PFSK-1 (cell line): ENCODE results near the gene LMTK3.

Experiments used
- FOXP2 ChIP-seq: optimal IDR thresholded peaks from 2 replicates; pipeline ENCODE3; 2011; ENCODE audit warnings: borderline replicate concordance, control low read depth, inconsistent platforms; ENCODE audit not compliant: insufficient read depth; ENCODE audit errors: extremely low read length, extremely low read depth
- POLR2AphosphoS5 ChIP-seq: IDR thresholded peaks from 2 replicates; pipeline ENCODE4 v1.6.1; 2012; ENCODE audit warnings: low read depth, mild to moderate bottlenecking, control low read depth, low read length, moderate library complexity
- REST ChIP-seq, 2 experiments: IDR thresholded peaks; 2 replicates each; pipeline versions ENCODE4 v1.6.1 to v1.8.0; 2011 to 2012; ENCODE audit warnings: low read depth in 2 of 2, low read length in 2 of 2, control low read depth in 1 of 2, inconsistent platforms in 1 of 2, mild to moderate bottlenecking in 1 of 2, moderate library complexity in 1 of 2; ENCODE audit not compliant: insufficient read depth in 1 of 2
- SIN3A ChIP-seq: IDR thresholded peaks from 2 replicates; pipeline ENCODE4 v1.6.1; 2012; ENCODE audit warnings: mild to moderate bottlenecking, low read length, moderate library complexity, borderline replicate concordance; ENCODE audit not compliant: insufficient read depth
- TAF1 ChIP-seq: IDR thresholded peaks from 2 replicates; pipeline ENCODE4 v1.6.1; 2012; ENCODE audit warnings: low read length, control low read depth, borderline replicate concordance; ENCODE audit not compliant: insufficient read depth

The LMTK3 gene

GRCh38 chr19:48477698-48478338 lies 33.8 kb downstream of the LMTK3 start:
- no peak for TF ChIP-seq FOXP2
- no peak for TF ChIP-seq REST (IDR thresholded peaks at IDR 0.05; ENCODE audit: insufficient read depth in 1 of 2, low read depth in 2 of 2, low read length in 2 of 2)
- TF ChIP-seq SIN3A: no peak
- no peak for TF ChIP-seq TAF1
- TF ChIP-seq POLR2AphosphoS5: no peak

GRCh38 chr19:48477067-48477685 lies 34.5 kb downstream of the LMTK3 start:
- TF ChIP-seq REST (IDR thresholded peaks at IDR 0.05; ENCODE audit: insufficient read depth in 1 of 2, low read depth in 2 of 2, low read length in 2 of 2): no peak
- 0 out of 2 replicates have a peak, but pooled peaks have one; percentile 21 for TF ChIP-seq POLR2AphosphoS5

GRCh38 chr19:48476176-48476575 lies 35.5 kb downstream of the LMTK3 start:
- TF ChIP-seq FOXP2: no peak
- TF ChIP-seq REST (IDR thresholded peaks at IDR 0.05; ENCODE audit: insufficient read depth in 1 of 2, low read depth in 2 of 2, low read length in 2 of 2): no peak
- TF ChIP-seq SIN3A: no peak
- no peak for TF ChIP-seq TAF1
- TF ChIP-seq POLR2AphosphoS5: no peak

- TF ChIP-seq POLR2AphosphoS5 (no peak), SIN3A (no peak), REST (IDR thresholded peaks at IDR 0.05; ENCODE audit: insufficient read depth in 1 of 2, low read depth in 2 of 2, low read length in 2 of 2) (no peak), TAF1 (no peak)
Observed at GRCh38 chr19:48475369-48476068, 36.1 kb downstream of the LMTK3 start.
